T-helper 2 cell treated with Interferon-gamma antibody and Interleukin-4, amounts not matched to agents 5 μg/mL and 100 μg/mL, for 36 hours (primary cell): ENCODE results near the gene SLC39A11.
"Not testable (repeated sequence)": the region's sequence is repeated elsewhere in the genome, so short reads cannot be mapped to it uniquely, and the experiment has no call there.

Source experiments
- DNase-seq: peaks from one replicate; pipeline ENCODE4 v3.0.0; 2021; ENCODE audit warnings: low spot score
- H3K27ac Mint-ChIP-seq: one replicate; pipeline ENCODE4 v1.8.0; 2021; ENCODE audit warnings: mild to moderate bottlenecking, mixed read lengths
- H3K27me3 Mint-ChIP-seq: one replicate; pipeline ENCODE4 v1.8.0; 2021; ENCODE audit warnings: low read depth, mixed read lengths
- H3K36me3 Mint-ChIP-seq: one replicate; pipeline ENCODE4 v1.8.0; 2021; ENCODE audit warnings: low read depth, mixed read lengths
- H3K4me1 Mint-ChIP-seq: one replicate; pipeline ENCODE4 v1.8.0; 2021; ENCODE audit warnings: low read depth, mixed read lengths
- H3K4me3 Mint-ChIP-seq: one replicate; pipeline ENCODE4 v1.8.0; 2022; ENCODE audit warnings: mild to moderate bottlenecking, moderate library complexity, mixed read lengths
- H3K9me3 Mint-ChIP-seq: one replicate; pipeline ENCODE4 v1.8.0; 2021; ENCODE audit warnings: mixed read lengths

The SLC39A11 gene

GRCh38 chr17:73099511-73099910 lies 7.0 kb upstream of the SLC39A11 start:
- H3K4me3 Mint-ChIP-seq: no peak overlapping the region
- H3K27ac Mint-ChIP-seq: no peak overlapping the region
- H3K36me3 Mint-ChIP-seq: no peaks in the 10 kb centered on the region
- peaks cover 8% of the 10 kb centered on the region for H3K27me3 Mint-ChIP-seq
- no peaks in the 10 kb centered on the region for H3K4me1 Mint-ChIP-seq
- H3K9me3 Mint-ChIP-seq: no peaks in the 10 kb centered on the region
- DNase-seq: no peak

- peaks cover 8% of the 10 kb centered on the region for H3K27me3 Mint-ChIP-seq
- no peaks in the 10 kb centered on the region for H3K9me3 Mint-ChIP-seq
Measured at GRCh38 chr17:73098919-73099318, 6.4 kb upstream of the SLC39A11 start.

DNA sequence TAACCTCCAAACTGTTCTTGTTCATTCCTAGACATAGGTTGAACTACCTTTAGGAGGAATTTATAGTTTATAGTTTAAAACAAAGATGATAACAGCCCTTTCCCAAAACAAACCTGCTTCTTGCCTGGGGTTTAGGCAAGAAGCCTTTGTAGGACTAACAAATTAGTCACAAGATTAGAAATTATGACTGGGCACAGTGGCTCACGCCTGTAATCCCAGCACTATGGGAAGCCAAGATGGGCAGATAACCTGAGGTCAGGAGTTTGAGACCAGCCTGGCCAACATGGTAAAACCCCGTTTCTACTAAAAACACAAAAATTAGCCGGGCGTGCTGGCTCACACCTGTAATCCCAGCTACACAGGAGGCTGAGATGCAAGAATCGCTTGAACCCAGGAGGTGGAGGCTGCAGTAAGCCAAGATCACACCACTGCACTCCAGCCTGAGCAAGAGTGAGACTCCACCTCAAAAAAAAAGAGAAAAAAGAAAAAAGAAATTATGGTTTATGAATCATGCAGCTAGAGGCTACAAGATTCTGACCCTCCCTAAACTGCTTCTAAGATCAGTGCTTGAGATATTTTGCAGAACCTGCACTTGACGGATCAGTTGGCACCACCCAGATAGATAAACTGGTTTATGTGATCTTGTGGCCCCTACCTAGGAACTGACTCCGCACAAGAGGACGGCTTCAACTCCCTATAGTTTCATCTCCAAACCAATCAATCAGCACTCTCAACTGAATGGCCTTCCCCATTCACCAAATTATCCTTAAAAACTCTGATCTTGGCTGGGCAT lies 5.7 kb upstream of the SLC39A11 start:
- H3K4me3 Mint-ChIP-seq, H3K27me3 Mint-ChIP-seq: not testable (repeated sequence)

More at GRCh38 chr17:73098919-73099318, 6.4 kb upstream of the SLC39A11 start:
- DNase-seq: no peak
- Mint-ChIP-seq H3K27ac (no peak overlapping the region), H3K4me3 (no peak overlapping the region), H3K4me1 (no peaks in the 10 kb centered on the region), H3K36me3 (no peaks in the 10 kb centered on the region)

GRCh38 chr17:73096866-73097265 lies 4.4 kb upstream of the SLC39A11 start:
- Mint-ChIP-seq H3K9me3 (no peaks in the 10 kb centered on the region), H3K4me3 (no peak overlapping the region), H3K36me3 (peaks cover 2% of the 10 kb centered on the region), H3K27ac (no peak overlapping the region), H3K4me1 (peaks cover 6% of the 10 kb centered on the region), H3K27me3 (peaks cover 8% of the 10 kb centered on the region)
- no peak for DNase-seq

More for the DNA sequence above, 5.7 kb upstream of the SLC39A11 start:
- not testable (repeated sequence) for DNase-seq, H3K36me3 Mint-ChIP-seq, H3K27ac Mint-ChIP-seq, H3K4me1 Mint-ChIP-seq, H3K9me3 Mint-ChIP-seq

- H3K9me3 Mint-ChIP-seq: no peaks in the 10 kb centered on the region
- H3K4me3 Mint-ChIP-seq: no peak overlapping the region
- no peak for DNase-seq
- H3K4me1 Mint-ChIP-seq: peaks cover 10% of the 10 kb centered on the region
- H3K27me3 Mint-ChIP-seq: peaks cover 8% of the 10 kb centered on the region
- H3K36me3 Mint-ChIP-seq: peaks cover 2% of the 10 kb centered on the region
- no peak overlapping the region for H3K27ac Mint-ChIP-seq
Measured at GRCh38 chr17:73096211-73096610, 3.7 kb upstream of the SLC39A11 start.

GRCh38 chr17:73093286-73093685 lies 798 bp upstream of the SLC39A11 start:
- Mint-ChIP-seq H3K27ac (no peak overlapping the region), H3K4me3 (no peak overlapping the region), H3K27me3 (peaks cover 6% of the 10 kb centered on the region), H3K36me3 (peaks cover 2% of the 10 kb centered on the region), H3K4me1 (peaks cover 14% of the 10 kb centered on the region), H3K9me3 (no peaks in the 10 kb centered on the region)
- no peak for DNase-seq

DNA sequence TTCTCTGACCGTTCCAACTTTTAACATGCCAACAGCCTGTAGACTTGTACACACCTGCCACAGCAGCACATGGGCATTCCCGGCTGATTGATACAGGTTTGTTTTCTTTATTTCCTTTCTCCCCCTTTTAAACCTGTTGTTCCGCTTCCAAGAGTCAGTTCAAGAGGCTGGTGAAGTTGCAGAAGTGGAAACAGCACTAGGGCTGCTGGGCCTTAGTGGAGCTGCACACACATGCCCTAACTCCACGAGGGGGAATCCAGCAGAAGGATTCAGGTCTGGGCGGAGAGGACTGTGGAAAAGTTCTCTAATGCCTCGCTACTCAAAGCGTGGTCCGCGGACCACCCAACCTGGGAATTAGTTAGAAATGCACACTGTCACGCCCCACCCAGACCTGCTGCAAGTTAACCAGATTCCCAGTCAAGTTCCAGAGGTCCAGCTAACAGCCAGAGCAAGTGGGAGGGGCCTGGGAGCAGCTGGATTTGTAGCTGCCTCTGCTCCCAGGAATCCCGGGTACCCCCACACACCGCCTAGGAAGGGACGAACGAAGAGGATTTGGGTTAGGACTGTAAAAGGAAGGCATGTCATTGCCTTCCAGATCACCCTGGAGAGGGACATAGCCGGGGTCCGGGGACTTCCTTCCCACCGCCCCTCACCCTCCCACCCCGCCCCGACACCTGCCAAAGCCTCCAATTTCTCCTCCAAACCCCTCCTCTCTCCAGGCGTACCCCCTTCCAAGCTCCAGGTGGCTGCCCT lies 542 bp downstream of the SLC39A11 start:
- Mint-ChIP-seq H3K9me3 (no peaks in the 10 kb centered on the region), H3K4me3 (peak overlapping the region; percentile 100), H3K4me1 (peaks cover 14% of the 10 kb centered on the region), H3K27ac (peak overlapping the region; percentile 97), H3K27me3 (peaks cover 6% of the 10 kb centered on the region), H3K36me3 (peaks cover 10% of the 10 kb centered on the region)
- no peak for DNase-seq

DNA sequence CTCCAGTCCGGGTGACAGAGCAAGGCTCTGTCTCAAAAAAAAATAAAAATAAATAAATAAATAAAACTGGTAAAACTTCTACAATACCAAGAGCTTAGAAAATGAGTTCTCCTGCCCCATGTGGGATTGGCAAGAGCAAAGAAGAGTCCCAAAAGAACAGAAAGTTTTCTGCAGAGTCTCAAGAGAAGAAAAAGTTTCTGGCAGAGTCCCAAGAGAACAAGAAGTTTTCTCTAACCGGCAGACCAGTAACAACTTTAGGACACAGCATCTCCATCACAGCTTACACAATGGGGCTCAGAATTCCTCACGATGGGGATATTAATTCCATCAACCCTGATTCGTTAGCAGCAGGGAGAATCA lies 1.1 kb downstream of the SLC39A11 start:
- Mint-ChIP-seq H3K4me3 (peak overlapping the region; percentile 100), H3K4me1 (peaks cover 14% of the 10 kb centered on the region), H3K27me3 (peaks cover 6% of the 10 kb centered on the region), H3K36me3 (peaks cover 11% of the 10 kb centered on the region), H3K27ac (peak overlapping the region; percentile 12), H3K9me3 (no peaks in the 10 kb centered on the region)
- DNase-seq: no peak

DNA sequence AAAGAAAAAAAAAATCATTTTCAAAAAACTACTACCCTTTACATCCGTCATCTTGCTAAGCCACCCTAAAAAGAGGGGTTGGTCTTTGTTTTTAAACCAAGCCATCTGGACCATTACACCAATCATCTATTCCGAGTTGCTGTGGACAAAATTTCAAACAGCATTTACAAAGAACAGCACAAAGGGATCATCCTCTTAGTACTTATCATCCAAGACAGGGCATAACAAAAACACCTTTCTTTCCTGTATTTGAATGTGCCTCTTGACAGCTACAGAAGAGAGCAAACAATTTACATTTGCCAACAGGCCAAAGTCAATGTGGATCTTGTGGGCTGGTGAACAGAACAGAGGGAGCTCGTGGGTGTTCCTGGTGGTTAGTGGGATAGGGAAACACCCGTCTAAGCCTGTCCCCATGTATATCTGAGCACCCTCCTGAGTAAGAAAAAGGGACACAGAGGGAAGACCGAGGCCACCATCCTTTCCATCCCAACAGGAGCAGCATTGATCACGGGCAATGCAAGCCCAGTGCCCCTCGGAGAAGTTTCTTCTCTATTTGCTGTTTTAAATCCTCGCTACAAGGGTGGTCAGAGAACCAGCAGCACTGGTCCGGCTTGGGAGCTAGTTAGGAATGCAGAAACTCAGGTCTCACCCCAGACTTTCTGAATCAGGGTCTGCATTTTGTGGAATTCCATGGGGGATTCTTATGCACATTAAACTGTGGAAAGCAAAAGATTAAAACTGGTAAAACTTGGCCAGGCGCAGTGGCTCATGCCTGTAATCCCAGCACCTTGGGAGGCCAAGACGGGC lies 1.9 kb downstream of the SLC39A11 start:
- Mint-ChIP-seq H3K27ac (no peak overlapping the region), H3K9me3 (no peaks in the 10 kb centered on the region), H3K36me3 (peaks cover 16% of the 10 kb centered on the region), H3K4me1 (peaks cover 14% of the 10 kb centered on the region), H3K27me3 (peaks cover 5% of the 10 kb centered on the region), H3K4me3 (peak overlapping the region; percentile 51)
- no peak for DNase-seq

DNA sequence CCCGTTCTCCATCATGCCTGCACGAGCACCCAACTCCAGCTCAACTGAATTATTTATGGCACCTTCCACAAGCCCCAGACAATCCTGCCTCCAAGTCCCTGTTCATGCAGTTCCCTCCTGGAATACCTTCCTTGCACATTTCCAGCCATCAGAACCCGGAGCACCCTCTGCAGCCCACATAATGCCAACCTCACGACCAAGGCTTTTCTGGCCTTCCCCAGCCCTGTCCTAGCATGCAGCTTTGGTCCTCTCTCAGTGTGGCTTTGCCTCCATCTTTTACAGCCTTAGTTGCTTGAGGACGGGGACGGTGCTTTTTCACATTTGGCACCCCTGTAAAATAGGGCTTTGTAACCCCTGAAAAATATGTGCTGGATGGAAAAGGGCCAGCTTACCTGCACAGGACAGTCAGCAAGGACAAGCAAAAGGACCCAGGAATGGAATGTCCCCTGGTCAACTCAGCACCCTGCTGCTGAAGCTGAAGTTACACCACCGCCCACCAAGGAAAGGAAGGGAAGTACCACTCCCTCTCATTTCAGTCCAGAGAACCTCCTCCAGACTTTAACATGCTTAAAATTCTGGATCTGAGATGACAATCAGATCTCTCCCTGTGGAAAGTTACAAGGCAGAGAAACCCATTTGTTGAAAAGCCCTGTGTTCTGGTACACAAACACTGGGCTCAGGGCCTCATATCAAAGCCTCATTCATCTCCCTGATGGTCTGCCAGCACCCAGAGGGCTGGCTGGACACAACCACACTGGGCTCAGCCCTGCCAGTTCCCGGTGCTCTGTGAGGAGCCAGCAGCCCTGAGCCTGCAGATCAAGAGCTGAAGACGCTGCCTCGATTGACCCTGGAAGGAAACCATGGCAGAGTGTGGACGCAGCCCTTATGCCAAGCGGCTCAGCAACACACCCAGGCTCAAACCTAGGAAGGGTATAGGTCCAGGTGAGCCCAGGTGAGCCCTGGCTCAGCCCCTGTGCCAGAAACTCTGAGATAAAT lies 2.9 kb downstream of the SLC39A11 start:
- peaks cover 14% of the 10 kb centered on the region for H3K4me1 Mint-ChIP-seq
- no peaks in the 10 kb centered on the region for H3K9me3 Mint-ChIP-seq
- peaks cover 24% of the 10 kb centered on the region for H3K36me3 Mint-ChIP-seq
- peak overlapping the region; percentile 5 for H3K27ac Mint-ChIP-seq
- DNase-seq: no peak
- H3K27me3 Mint-ChIP-seq: no peaks in the 10 kb centered on the region
- no peak overlapping the region for H3K4me3 Mint-ChIP-seq

GRCh38 chr17:73088561-73088960 lies 3.9 kb downstream of the SLC39A11 start:
- no peaks in the 10 kb centered on the region for H3K27me3 Mint-ChIP-seq
- no peak overlapping the region for H3K4me3 Mint-ChIP-seq
- H3K27ac Mint-ChIP-seq: no peak overlapping the region
- peaks cover 14% of the 10 kb centered on the region for H3K4me1 Mint-ChIP-seq
- H3K36me3 Mint-ChIP-seq: peaks cover 34% of the 10 kb centered on the region
- DNase-seq: no peak
- peaks cover 3% of the 10 kb centered on the region for H3K9me3 Mint-ChIP-seq

GRCh38 chr17:73083432-73083831 lies 9.1 kb downstream of the SLC39A11 start:
- Mint-ChIP-seq H3K27ac (no peak overlapping the region), H3K36me3 (peaks cover 59% of the 10 kb centered on the region), H3K27me3 (no peaks in the 10 kb centered on the region), H3K4me1 (no peaks in the 10 kb centered on the region), H3K9me3 (peaks cover 18% of the 10 kb centered on the region), H3K4me3 (no peak overlapping the region)
- no peak for DNase-seq

DNA sequence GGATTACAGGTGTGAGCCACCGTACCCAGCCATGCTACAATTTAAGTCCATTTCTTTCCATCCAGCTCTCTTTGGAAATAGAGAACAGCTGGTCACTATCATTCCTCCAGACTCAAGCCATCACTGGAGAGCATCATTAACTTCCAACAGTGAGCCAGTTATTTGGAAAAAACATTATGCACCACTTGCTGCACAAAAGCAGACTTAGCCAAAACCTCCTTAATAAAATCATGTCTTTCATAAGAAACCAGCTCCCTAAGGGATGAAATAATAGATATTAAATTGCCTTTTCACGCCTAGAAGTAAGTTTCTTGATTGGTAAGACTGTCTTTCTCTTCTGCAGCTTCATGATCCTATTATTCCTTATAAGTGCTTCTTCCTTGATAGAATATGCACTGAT lies 17.9 kb downstream of the SLC39A11 start:
- Mint-ChIP-seq H3K4me3 (no peak overlapping the region), H3K36me3 (peaks cover 17% of the 10 kb centered on the region), H3K27me3 (no peaks in the 10 kb centered on the region), H3K9me3 (no peaks in the 10 kb centered on the region), H3K27ac (no peak overlapping the region), H3K4me1 (peaks cover 2% of the 10 kb centered on the region)
- no peak for DNase-seq
